HepG2 (cell line): Measurements from ENCODE around the gene TTLL11. TPM values are rescaled to one million over a fixed set of nuclear protein-coding genes. Genes with fewer than 3 reads are reported as not detected.

Experiments
- ATAC-seq: fragments of 200-7000 bp; cut with Tn5 transposase; 3 replicates; pipeline ENCODE4 v1.9.1; 2020; ENCODE audit warnings: mild to moderate bottlenecking, moderate library complexity
- BruUV-seq: library from RNA; stranded (reverse); fragments of 400-500 nt; replicated peaks from 2 replicates; lab custom pipeline; 2021; lab: Mats Ljungman, UMichigan
- CTCF ChIA-PET: fragments of 300-600 bp; formaldehyde crosslinking; extraction: SDS; loops from one replicate; lab custom pipeline; 2021; ENCODE audit warnings: low total read pairs, inconsistent platforms, low intra/inter-chr PET ratio; lab: Yijun Ruan, JAX
- POLR2A ChIA-PET: fragments of 350-600 bp; sonication (Branson Sonifier 250); formaldehyde crosslinking; loops from one replicate; lab custom pipeline; 2020; ENCODE audit warnings: antibody characterized with exemption, inconsistent platforms; lab: Yijun Ruan, JAX
- DNase-seq: peaks from one replicate; pipeline ENCODE4 v3.0.0-alpha.2; 2015; ENCODE audit warnings: low spot score
- FAIRE-seq: peaks from 3 replicates; lab custom pipeline; 2011; peaks lifted over from hg19 to GRCh38; lab: Jason Lieb, UNC
- H2AFZ ChIP-seq: one replicate; pipeline ENCODE4 v1.6.1; 2011; ENCODE audit warnings: low read length, inconsistent platforms
- H3K27ac ChIP-seq: fragments of 300-600 bp; 3 replicates; pipeline ENCODE4 v1.8.0; 2011; ENCODE audit warnings: mixed run types, mild to moderate bottlenecking, mixed read lengths, low read length, inconsistent platforms; ENCODE audit not compliant: insufficient read depth; ENCODE audit errors: extremely low read length
- H3K27me3 ChIP-seq, 2 experiments: fragments of 200-600 bp in 1 of 2; 2 replicates in 1 of 2; 3 replicates in 1 of 2; pipeline versions ENCODE4 v1.6.0 to v1.8.0; 2011; ENCODE audit warnings: low read length in 2 of 2, mild to moderate bottlenecking in 2 of 2, moderate library complexity in 2 of 2, inconsistent platforms in 1 of 2; ENCODE audit not compliant: insufficient read depth in 2 of 2, control insufficient read depth in 1 of 2
- H3K36me3 ChIP-seq, 2 experiments: fragments of 200-600 bp in 1 of 2; replicated peaks in 1 of 2; 2 replicates in 1 of 2; 3 replicates in 1 of 2; pipeline versions ENCODE4 v1.5.1 to v1.8.0; 2011; ENCODE audit warnings: low read length in 2 of 2, inconsistent platforms in 1 of 2; ENCODE audit not compliant: insufficient read depth in 2 of 2, control insufficient read depth in 1 of 2
- H3K4me1 ChIP-seq: 2 replicates; pipeline ENCODE4 v1.5.1; 2012; ENCODE audit warnings: low read length, inconsistent platforms; ENCODE audit not compliant: insufficient read depth
- H3K4me2 ChIP-seq: 2 replicates; pipeline ENCODE4 v1.6.0; 2011; ENCODE audit warnings: low read depth, low read length, inconsistent platforms
- H3K4me3 ChIP-seq, 3 experiments: fragments of 200-600 bp in 1 of 3; sonication (generic), shearing (Covaris generic) in 1 of 3; replicated peaks in 1 of 3; 2 replicates each; pipeline ENCODE4 v1.5.1; 2011 to 2016; ENCODE audit warnings: low read length in 3 of 3, inconsistent platforms in 2 of 3, low read depth in 2 of 3, mild to moderate bottlenecking in 2 of 3, control low read depth in 1 of 3, mixed read lengths in 1 of 3; ENCODE audit not compliant: insufficient read depth in 1 of 3
- H3K79me2 ChIP-seq: one replicate; pipeline ENCODE4 v1.6.1; 2011; ENCODE audit warnings: low read length, inconsistent platforms; ENCODE audit not compliant: insufficient read depth
- H3K9ac ChIP-seq: 2 replicates; pipeline ENCODE4 v1.6.0; 2011; ENCODE audit warnings: mild to moderate bottlenecking, low read depth, low read length, inconsistent platforms; ENCODE audit not compliant: insufficient read depth
- H3K9me3 ChIP-seq: 2 replicates; pipeline ENCODE4 v1.5.1; 2012; ENCODE audit warnings: mild to moderate bottlenecking, low read length
- H4K20me1 ChIP-seq: 2 replicates; pipeline ENCODE4 v1.6.0; 2011; ENCODE audit warnings: inconsistent platforms, mild to moderate bottlenecking, low read length, moderate library complexity; ENCODE audit not compliant: insufficient read depth
- BRD4 ChIP-seq: sonication (generic); formaldehyde crosslinking; IDR thresholded peaks from 2 replicates; pipeline ENCODE4 v1.4.0; 2020; ENCODE audit warnings: missing genetic modification reagents
- DNMT1 ChIP-seq: sonication (generic); formaldehyde crosslinking; IDR thresholded peaks from 2 replicates; pipeline ENCODE4 v1.5.1; 2020; ENCODE audit warnings: mild to moderate bottlenecking, missing genetic modification reagents
- KLF9 ChIP-seq: IDR thresholded peaks from 2 replicates; pipeline ENCODE4 v1.6.1; 2016; ENCODE audit warnings: low read depth
- NR3C1 ChIP-seq: sonication (generic); formaldehyde crosslinking; IDR thresholded peaks from 2 replicates; pipeline ENCODE4 v1.4.0; 2020; ENCODE audit warnings: missing genetic modification reagents
- STAT5B ChIP-seq: sonication (generic); formaldehyde crosslinking; IDR thresholded peaks from 2 replicates; pipeline ENCODE4 v1.4.0; 2020; ENCODE audit warnings: missing genetic modification reagents
- TOE1 ChIP-seq: sonication (generic); formaldehyde crosslinking; IDR thresholded peaks from 2 replicates; pipeline ENCODE4 v1.4.0; 2020; ENCODE audit warnings: mild to moderate bottlenecking, missing genetic modification reagents
- ZBTB3 ChIP-seq: sonication (generic); formaldehyde crosslinking; IDR thresholded peaks from 2 replicates; pipeline ENCODE4 v1.4.0; 2020; ENCODE audit warnings: low read depth, mild to moderate bottlenecking, moderate library complexity, missing genetic modification reagents, borderline replicate concordance
- ZFP36 ChIP-seq: fragments of 150-350 bp; IDR thresholded peaks from 2 replicates; pipeline ENCODE4 v1.6.1; 2018; ENCODE audit warnings: borderline replicate concordance, low read length, low read depth; ENCODE audit not compliant: partially characterized antibody
- WGBS: methylation state at CpG from one replicate; pipeline ENCODE4 v1.1.6; 2017; ENCODE audit warnings: low lambda C conversion rate; 5-methylcytosine and 5-hydroxymethylcytosine counted together
- in situ Hi-C: cut with HindIII; loops from 2 replicates; pipeline ENCODE4 v1.10.0; 2017; ENCODE audit warnings: low pct_unique_long_range_greater_than_20kb; ENCODE audit not compliant: extremely low pct_ligation_motif_present
- intact Hi-C: fragments of 100-400 bp; cut with micrococcal nuclease; formaldehyde crosslinking; loops from one replicate; pipeline ENCODE4 v1.10.0; 2022; ENCODE audit not compliant: unreplicated experiment
- polyA plus RNA-seq, 8 experiments: library from polyadenylated mRNA; depleted of rRNA in 3 of 8; stranded (reverse) in 7 of 8; unstranded in 1 of 8; fragments of >200 nt; fragmentation: Illumina TruSeq in 4 of 8; extraction: Trizol in 4 of 8; gene quantifications; 2 replicates each; pipeline versions ENCODE4 v1.2.1 to v1.2.3, GENCODE V29; 2011 to 2016; ENCODE audit warnings: low read depth in 4 of 8, missing spikeins in 1 of 8, mixed read lengths in 1 of 8; ENCODE audit not compliant: insufficient read depth in 1 of 8
- total RNA-seq, 5 experiments: library from RNA; depleted of rRNA; stranded (reverse); fragments of >200 nt; fragmentation: Illumina TruSeq; extraction: Trizol; gene quantifications; 2 replicates each; pipeline ENCODE4 v1.2.3, GENCODE V29; 2016; ENCODE audit warnings: low read depth in 1 of 5
- TF ChIP-seq, protein P1 (sequence below): sonication (generic); formaldehyde crosslinking; IDR thresholded peaks from 2 replicates; pipeline ENCODE4 v1.4.0; 2020; ENCODE audit warnings: missing genetic modification reagents, borderline replicate concordance
- TF ChIP-seq, protein P2 (sequence below): sonication (generic); formaldehyde crosslinking; IDR thresholded peaks from 2 replicates; pipeline ENCODE4 v1.5.1; 2020; ENCODE audit warnings: mild to moderate bottlenecking, missing genetic modification reagents, borderline replicate concordance
- TF ChIP-seq, protein P3 (sequence below): fragments of 450-650 bp; IDR thresholded peaks from 2 replicates; pipeline ENCODE4 v1.6.1; 2017; ENCODE audit warnings: mild to moderate bottlenecking

Gene TTLL11
- total and polyA plus RNA-seq, 2 of the 13 experiments (the other 11 are each of a cell fraction or from before 2014, with no cell fraction given) = 4.5 to 5.2 TPM

DNA sequence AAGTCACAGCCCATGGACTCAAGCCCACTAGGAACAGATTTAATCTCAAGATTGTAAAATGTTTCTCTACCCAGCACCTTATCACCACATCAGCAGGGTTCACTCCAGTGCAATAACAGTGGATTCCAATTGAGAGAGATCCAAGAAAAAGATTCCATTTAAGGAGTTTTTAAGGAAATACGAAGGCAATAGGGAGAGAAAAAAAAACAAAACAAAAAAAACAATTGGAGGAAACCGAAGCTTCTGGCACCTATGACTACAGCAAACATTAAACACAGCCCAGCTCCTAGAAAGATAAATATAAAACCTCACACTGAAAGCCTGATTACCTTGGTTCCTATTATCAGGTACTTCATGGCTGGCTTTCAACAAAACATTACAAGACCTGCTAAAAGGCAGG is 249.0 kb downstream of the TTLL11 start:
- no peak for FAIRE-seq
- no peak for DNase-seq
- TF ChIP-seq KLF9 = no peak
- no peak for TF ChIP-seq STAT5B (CRISPR knock-in tag)
- TF ChIP-seq, protein P1, sequence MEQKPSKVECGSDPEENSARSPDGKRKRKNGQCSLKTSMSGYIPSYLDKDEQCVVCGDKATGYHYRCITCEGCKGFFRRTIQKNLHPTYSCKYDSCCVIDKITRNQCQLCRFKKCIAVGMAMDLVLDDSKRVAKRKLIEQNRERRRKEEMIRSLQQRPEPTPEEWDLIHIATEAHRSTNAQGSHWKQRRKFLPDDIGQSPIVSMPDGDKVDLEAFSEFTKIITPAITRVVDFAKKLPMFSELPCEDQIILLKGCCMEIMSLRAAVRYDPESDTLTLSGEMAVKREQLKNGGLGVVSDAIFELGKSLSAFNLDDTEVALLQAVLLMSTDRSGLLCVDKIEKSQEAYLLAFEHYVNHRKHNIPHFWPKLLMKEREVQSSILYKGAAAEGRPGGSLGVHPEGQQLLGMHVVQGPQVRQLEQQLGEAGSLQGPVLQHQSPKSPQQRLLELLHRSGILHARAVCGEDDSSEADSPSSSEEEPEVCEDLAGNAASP (CRISPR knock-in tag) = no peak
- no peak for TF ChIP-seq NR3C1 (CRISPR knock-in tag)
- TF ChIP-seq, protein P2, sequence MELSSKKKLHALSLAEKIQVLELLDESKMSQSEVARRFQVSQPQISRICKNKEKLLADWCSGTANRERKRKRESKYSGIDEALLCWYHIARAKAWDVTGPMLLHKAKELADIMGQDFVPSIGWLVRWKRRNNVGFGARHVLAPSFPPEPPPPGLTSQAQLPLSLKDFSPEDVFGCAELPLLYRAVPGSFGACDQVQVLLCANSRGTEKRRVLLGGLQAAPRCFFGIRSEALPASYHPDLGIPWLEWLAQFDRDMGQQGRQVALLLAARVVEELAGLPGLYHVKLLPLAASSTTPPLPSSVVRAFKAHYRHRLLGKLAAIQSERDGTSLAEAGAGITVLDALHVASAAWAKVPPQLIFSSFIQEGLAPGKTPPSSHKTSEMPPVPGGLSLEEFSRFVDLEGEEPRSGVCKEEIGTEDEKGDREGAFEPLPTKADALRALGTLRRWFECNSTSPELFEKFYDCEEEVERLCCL = no peak
- TF ChIP-seq BRD4 = no peak
- no peak for TF ChIP-seq ZFP36
- TF ChIP-seq ZBTB3 = no peak
- TF ChIP-seq, protein P3, sequence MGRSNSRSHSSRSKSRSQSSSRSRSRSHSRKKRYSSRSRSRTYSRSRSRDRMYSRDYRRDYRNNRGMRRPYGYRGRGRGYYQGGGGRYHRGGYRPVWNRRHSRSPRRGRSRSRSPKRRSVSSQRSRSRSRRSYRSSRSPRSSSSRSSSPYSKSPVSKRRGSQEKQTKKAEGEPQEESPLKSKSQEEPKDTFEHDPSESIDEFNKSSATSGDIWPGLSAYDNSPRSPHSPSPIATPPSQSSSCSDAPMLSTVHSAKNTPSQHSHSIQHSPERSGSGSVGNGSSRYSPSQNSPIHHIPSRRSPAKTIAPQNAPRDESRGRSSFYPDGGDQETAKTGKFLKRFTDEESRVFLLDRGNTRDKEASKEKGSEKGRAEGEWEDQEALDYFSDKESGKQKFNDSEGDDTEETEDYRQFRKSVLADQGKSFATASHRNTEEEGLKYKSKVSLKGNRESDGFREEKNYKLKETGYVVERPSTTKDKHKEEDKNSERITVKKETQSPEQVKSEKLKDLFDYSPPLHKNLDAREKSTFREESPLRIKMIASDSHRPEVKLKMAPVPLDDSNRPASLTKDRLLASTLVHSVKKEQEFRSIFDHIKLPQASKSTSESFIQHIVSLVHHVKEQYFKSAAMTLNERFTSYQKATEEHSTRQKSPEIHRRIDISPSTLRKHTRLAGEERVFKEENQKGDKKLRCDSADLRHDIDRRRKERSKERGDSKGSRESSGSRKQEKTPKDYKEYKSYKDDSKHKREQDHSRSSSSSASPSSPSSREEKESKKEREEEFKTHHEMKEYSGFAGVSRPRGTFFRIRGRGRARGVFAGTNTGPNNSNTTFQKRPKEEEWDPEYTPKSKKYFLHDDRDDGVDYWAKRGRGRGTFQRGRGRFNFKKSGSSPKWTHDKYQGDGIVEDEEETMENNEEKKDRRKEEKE = no peak
- TF ChIP-seq TOE1 (CRISPR knock-in tag) = no peak
- no peak for TF ChIP-seq DNMT1 (CRISPR knock-in tag)
- in situ Hi-C loops = no loop called here
- no peaks in the 10 kb centered on the region for H3K36me3 ChIP-seq
- H3K9me3 ChIP-seq = 0 out of 2 replicates have a peak, but pooled peaks cover 6% of the 10 kb centered on the region
- H3K9ac ChIP-seq = no peak overlapping the region
- H3K4me1 ChIP-seq = peaks cover 20% of the 10 kb centered on the region
- no peaks in the 10 kb centered on the region for H3K79me2 ChIP-seq
- no TSS peak for BruUV-seq
- ChIA-PET CTCF (no interaction called here), POLR2A (no interaction called here)
- H4K20me1 ChIP-seq = no peaks in the 10 kb centered on the region
- no peak overlapping the region for H3K27ac ChIP-seq
- no peak overlapping the region for H3K4me2 ChIP-seq
- no peaks in the 10 kb centered on the region for H3K27me3 ChIP-seq
- 1% methylated on average over 2 of the region's 2 CpGs for WGBS
- intact Hi-C loops = no loop called here
- no peak for ATAC-seq
- no peak overlapping the region for H3K4me3 ChIP-seq
- H2AFZ ChIP-seq = no peak overlapping the region
